Measurements from ENCODE around the gene ZNF267.
"Not testable (repeated sequence)": the region's sequence is repeated elsewhere in the genome, so short reads cannot be mapped to it uniquely, and the experiment has no call there.

The ZNF267 gene

DNA sequence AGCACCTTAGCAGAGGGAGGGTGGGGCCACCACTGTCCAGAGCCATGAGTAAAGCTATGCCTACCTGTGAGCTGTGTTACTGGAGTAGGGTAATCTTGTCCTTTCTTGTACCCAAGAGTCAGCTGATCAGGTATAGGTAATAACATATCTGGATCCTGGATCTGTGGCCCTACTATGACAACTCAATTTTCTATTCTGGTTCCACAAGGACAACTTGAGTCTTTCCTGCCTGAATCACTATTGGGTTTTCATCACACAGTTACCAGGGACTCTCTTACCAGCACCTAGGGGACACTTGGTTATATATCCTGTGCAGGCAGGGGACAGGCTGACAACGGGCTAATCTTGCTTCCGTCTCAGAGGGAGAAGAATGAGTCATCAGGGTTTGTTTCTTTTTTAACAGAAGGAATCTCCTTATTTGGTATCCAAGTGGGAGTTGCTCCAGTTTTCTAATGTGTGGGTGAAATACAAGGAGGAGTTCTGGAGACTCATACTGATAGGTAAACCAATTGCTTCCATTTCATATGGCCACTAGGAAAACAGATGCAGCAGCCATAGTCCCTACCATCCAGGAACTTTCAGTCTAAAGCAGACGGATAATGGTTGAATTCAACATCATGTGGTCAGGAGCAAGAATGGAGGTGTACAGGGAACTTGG lies 6.8 kb downstream of the ZNF267 start:
- peak; percentile 37 for DNase-seq

DNA sequence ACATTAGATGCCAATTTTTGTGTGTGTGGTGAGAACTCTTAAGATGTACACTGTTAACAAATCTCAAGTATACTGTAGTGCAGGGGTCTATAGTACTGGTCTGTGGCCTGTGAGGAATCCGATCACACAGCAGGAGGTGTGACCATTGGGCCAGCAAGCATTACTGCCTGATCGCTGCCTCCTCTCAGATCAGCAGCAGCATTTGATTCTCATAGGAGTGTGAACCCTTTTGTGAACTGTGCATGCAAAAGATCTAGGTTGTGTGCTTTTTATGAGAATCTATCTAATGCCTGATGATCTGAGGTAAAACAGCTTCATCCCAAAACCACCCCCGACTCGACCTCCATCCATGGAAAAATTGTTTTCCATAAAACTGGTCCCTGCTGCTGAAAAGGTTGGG lies 12.6 kb downstream of the ZNF267 start:
- no peak for DNase-seq

DNA sequence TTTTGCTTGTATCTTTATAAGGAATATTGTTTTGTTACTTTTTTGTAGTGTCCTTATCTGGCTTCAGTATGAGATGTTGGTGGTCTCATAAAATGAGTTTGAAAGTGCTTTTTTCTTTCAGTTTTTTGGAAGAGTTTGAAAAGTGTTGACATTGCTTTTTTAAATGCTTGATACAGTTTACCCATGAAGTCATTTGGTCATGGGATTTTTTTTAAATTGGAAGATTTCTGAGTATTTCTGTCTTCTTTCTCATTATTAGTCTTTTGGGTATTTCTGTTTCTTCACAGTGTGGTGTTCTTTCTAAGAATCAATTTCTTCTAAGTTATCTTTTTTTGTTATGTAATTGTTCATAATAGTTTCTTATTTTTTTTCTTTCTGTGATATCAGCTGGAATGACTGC lies 15.1 kb downstream of the ZNF267 start:
- DNase-seq = no peak

DNA sequence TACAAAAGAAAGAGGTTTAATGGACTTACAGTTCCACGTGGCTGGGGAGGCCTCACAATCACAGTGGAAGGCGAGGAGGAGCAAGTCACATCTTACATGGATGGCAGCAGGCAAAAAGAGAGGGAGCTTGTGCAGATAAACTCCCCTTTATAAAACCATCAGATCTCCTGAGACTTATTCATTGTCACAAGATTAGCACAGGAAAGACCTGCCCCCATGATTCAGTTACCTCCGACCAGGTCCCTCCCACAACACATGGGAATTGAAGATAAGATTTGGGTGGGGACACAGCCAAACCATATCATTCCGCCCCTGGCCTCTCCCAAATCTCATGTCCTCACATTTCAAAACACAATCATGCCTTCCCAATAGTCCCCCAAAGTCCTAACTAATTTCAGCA lies 18.5 kb downstream of the ZNF267 start:
- not testable (repeated sequence) for DNase-seq

DNA sequence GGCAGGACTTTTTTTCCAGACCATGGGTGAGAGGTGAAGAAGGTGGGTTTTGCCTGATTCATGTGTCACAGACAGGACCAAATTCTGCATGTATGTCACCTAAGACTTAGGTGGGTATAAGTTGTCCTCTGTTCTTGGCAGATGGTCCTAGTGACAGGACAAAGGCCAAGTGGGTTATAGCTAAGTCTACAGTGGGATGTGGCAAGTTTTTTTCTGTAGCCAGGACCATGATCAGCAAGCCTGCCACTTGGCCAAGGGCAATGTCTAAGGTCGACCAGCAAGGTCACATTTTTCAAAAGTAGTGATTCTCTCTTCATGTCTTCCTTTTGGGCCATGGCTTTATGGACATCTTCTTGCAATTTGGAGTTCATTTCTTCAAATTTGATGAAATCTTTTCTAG lies 20.2 kb downstream of the ZNF267 start:
- no peak for DNase-seq

DNA sequence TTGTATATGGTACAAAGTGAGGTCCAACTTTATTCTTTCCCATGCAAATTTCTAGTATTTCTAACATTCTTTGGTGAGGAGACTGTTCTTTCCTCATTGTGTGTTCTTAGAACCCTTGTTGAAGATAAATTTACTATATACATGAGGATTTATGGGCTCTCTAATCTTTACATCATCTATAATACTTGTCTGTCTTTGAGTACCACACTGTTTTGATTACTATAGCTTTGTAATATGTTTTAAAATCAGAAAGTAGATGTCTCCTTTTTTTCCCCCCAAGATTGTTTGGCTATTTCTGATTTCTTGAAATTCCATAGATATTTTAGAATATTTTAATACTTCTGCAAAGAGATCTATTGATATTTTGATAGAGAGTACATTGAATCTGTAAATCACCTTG lies 23.7 kb downstream of the ZNF267 start:
- no peak for DNase-seq

DNA sequence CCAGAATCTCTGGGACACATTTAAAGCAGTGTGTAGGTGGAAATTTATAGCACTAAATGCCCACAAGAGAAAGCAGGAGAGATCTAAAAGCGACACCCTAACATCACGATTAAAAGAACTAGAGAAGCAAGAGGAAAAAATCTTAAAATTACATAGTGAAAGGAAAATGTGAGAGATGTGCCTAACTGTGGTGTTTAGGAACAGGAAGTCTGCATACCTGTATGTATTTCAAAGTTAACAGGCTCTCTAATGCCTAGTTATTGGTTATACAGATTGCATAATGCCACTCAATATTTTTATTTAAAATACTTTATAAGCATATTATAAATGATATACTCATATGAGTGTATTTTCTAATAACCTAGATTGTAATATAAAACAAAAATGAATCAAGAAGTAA lies 25.9 kb downstream of the ZNF267 start:
- no peak for DNase-seq

DNA sequence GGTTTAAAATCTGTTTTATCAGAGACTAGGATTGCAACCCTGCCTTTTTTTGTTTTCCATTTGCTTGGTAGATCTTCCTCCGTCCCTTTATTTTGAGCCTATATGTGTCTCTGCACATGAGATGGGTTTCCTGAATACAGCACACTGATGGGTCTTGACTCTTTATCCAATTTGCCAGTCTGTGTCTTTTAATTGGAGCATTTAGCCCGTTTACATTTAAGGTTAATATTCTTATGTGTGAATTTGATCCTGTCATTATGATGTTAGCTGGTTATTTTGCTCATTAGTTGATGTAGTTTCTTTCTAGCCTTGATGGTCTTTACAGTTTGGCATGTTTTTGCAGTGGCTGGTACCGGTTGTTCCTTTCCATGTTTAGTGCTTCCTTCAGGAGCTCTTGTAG lies 31.0 kb downstream of the ZNF267 start:
- DNase-seq = not testable (repeated sequence)

DNA sequence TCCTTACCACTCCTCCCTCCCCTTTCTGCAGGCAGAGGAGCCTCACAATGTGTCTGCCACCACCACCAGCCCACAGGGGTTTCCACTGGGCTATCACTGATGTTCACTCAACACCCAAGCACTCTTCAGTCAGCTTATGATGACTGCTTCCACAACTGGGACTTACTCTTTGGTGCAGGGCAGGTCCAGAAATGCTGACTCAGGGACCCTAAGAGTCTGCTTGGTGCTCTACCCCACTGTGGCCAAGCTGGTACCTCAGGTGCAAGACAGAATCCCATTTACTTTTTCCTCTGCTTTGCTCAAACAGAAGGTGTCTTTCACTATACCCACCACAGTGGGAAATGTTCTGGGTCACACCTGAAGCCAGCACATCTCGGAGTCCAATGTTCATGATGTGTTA lies 40.1 kb downstream of the ZNF267 start:
- DNase-seq = no peak

DNA sequence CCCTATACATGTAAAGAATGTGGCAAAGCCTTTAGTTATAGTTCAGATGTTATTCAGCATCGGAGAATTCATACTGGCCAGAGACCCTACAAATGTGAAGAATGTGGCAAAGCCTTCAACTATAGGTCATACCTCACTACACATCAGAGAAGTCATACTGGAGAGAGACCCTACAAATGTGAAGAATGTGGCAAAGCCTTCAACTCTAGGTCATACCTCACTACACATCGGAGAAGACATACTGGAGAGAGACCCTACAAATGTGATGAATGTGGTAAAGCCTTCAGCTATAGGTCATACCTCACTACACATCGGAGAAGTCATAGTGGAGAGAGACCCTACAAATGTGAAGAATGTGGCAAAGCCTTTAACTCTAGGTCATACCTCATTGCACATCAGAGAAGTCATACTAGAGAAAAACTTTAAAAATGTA lies 42.5 kb downstream of the ZNF267 start:
- no peak for DNase-seq

DNA sequence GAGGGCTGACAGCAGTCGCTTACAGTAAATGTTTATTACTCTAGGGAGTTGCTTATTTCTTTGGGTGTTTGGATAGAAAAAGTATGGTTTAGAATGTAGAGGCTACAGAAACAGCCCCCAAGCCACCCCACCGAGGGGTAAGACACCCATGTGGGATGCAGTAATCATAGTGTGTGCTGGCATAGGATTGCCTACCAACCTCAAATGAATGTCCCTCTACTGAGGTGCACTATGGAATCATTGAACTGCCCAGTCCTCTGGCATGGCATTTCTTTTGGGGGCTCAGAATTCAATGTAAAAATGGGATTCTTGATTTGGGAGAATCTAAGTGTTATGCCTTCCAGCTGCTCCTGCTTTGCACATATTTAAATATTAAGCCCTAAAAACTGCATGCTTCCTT lies 46.8 kb downstream of the ZNF267 start:
- DNase-seq = no peak

DNA sequence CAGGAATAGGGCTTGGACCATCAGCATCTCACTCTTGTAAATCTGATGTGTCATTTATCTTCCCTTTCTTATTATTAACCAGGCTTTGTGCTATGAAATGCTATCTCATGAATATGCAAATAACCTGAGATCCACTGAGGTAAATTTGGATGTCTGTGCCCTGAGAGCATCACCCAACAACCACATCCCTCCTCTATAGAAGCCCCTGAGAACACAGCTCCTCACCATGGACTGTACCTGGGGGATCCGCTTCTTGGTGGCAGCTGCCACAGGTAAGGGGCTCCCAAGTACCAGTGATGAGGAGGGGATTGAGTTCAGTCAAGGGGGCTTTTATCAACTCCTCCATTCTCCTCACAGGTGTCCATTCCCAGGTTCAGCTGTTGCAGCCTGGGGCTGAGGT lies 78.2 kb downstream of the ZNF267 start:
- not testable (repeated sequence) for DNase-seq

DNA sequence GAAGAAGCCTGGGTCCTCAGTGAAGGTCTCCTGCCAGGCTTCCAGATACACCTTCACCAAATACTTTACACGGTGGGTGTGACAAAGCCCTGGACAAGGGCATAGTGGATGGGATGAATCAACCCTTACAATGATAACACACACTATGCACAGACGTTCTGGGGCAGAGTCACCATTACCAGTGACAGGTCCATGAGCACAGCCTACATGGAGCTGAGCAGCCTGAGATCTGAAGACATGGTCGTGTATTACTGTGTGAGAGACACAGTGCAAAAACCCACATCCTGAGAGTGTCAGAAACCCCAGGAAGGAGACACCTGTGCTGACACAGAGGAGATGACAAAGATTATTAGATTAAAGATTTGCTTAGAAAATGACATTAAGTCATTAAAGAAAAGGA lies 78.6 kb downstream of the ZNF267 start:
- not testable (repeated sequence) for DNase-seq

DNA sequence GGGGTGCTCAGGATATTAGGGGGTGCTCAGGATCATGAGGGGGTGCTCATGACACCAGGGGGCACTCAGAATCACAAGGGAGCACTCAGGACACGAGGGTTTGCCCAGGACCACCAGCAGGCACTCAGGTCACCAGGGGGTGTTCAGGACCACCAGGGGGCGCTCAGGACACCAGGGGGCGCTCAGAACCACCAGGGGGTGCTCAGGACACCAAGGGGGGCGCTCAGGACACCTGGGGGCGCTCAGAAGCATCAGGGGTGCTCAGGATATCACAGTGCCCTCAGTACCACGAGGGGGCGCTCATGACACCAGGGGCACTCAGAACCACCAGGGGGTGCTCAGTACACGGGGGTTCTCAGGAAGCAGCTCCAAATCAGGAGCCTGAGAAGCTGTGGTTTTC lies 82.6 kb downstream of the ZNF267 start:
- DNase-seq = not testable (repeated sequence)

DNA sequence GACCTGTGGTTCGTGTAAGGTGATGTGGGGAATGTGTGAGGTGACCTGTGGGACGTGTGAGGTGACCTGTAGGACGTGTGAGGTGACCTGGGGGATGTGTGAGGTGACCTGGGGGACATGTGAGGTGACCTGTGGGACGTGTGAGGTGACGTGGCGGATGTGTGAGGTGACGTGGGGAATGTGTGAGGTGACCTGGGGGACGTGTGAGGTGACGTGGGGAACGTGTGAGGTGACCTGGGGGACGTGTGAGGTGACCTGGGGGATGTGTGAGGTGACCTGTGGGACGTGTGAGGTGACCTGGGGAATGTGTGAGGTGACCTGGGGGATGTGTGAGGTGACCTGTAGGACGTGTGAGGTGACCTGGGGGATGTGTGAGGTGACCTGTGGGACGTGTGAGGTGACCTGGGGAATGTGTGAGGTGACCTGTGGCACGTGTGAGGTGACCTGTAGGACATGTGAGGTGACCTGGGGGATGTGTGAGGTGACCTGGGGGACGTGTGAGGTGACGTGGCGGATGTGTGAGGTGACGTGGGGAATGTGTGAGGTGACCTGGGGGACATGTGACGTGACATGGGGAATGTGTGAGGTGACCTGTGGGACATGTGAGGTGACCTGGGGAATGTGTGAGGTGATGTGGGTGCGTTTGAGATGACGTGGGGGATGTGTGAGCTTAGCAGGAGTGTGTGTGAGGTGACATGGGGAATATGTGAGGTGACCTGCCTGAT lies 86.7 kb downstream of the ZNF267 start:
- DNase-seq = not testable (repeated sequence)
